HCT116 (cell line): Measurements from ENCODE around the gene KCNN4.

ENCODE experiments used
- POLR2A ChIP-seq: IDR thresholded peaks from 2 replicates; pipeline ENCODE4 v1.7.0; 2011; ENCODE audit warnings: borderline replicate concordance; ENCODE audit not compliant: insufficient read depth, insufficient read length; ENCODE audit errors: extremely low read depth
- TF ChIP-seq, protein P1 (sequence below), 3 experiments: fragments of 200-600 bp in 1 of 3; sonication (generic) in 1 of 3; IDR thresholded peaks in 2 of 3; conservative IDR thresholded peaks in 1 of 3; 2 replicates each; pipeline ENCODE4 v1.5.1; 2012 to 2017; ENCODE audit warnings: low read depth in 2 of 3, low read length in 2 of 3, antibody characterized with exemption in 1 of 3, borderline replicate concordance in 1 of 3, control low read depth in 1 of 3, mild to moderate bottlenecking in 1 of 3, mixed read lengths in 1 of 3, mixed run types in 1 of 3, moderate library complexity in 1 of 3; ENCODE audit not compliant: insufficient read depth in 1 of 3

DNA sequence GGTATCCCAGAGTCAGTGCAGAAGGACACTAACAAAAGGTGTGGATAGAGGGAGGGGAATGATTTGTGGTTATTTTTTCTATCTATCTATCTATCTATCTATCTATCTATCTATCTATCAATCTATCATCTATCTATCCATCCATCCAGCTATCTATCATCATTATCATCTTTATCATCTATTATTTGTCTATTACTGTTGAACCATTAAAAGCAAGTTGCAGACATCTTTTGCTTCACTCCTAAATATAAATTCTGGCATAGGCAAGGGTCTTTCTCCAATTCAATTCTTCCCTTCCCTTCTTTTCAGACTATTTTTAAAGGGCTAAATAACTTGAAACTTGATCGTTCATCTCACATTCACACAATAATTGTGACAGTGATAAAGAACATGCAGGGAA, 31.5 kb upstream of the KCNN4 start:
- TF ChIP-seq, protein P1, sequence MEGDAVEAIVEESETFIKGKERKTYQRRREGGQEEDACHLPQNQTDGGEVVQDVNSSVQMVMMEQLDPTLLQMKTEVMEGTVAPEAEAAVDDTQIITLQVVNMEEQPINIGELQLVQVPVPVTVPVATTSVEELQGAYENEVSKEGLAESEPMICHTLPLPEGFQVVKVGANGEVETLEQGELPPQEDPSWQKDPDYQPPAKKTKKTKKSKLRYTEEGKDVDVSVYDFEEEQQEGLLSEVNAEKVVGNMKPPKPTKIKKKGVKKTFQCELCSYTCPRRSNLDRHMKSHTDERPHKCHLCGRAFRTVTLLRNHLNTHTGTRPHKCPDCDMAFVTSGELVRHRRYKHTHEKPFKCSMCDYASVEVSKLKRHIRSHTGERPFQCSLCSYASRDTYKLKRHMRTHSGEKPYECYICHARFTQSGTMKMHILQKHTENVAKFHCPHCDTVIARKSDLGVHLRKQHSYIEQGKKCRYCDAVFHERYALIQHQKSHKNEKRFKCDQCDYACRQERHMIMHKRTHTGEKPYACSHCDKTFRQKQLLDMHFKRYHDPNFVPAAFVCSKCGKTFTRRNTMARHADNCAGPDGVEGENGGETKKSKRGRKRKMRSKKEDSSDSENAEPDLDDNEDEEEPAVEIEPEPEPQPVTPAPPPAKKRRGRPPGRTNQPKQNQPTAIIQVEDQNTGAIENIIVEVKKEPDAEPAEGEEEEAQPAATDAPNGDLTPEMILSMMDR (IDR thresholded peaks at IDR 0.05 in 2 of 3, conservative IDR thresholded peaks at IDR 0.05 in 1 of 3; ENCODE audit: borderline replicate concordance in 1 of 3, insufficient read depth in 1 of 3, low read depth in 2 of 3, low read length in 2 of 3), result no peak
- no peak for TF ChIP-seq POLR2A
